SHP77 (cell line): ENCODE results near the gene MTRFR.

Experiments used
- DNase-seq, 2 experiments: peaks; one replicate each; lab custom pipeline; 2025; lab: John Stamatoyannopoulos, UW

The MTRFR gene

GRCh38 chr12:123270214-123271000 lies 37.2 kb downstream of the MTRFR start:
- peak in 1 of 2 experiments; percentile 9 for DNase-seq

DNA sequence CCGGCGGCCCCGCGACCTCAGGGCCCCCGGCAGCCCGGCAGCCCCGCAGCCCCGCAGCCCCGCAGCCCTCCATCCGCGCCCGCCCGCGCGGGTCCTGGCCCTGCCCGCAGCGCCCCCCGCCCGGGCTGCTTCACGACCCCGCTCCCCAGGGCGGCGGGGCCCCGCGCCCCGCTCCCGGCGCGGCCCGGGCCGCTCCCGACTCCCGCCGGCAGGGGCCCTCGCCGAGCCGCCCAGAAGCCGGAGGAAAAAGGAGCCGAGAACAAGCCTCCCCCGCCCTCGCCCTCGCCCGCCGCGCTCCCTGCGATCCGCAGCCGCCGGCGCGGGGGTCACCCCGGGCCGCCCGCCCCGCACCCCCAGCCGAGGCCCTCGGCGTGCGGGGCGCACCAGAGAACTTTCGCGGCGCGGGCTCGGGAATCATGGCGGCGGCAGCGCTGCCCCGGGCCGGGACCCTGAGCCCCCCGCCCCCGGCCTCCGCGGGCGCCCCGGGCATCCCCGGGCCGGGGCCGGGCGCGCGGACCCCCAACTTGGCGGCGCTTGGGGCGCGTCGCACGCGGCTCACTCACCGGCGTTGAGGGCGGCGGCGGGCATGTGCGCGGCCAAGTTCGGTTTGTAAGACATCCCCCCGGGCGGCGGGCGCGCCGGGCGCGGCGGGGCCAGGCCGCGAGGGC lies 37.9 kb downstream of the MTRFR start:
- DNase-seq, result peak; percentile 62 to 76

- no peak for DNase-seq
Measured at GRCh38 chr12:123273166-123273565, 39.9 kb downstream of the MTRFR start.

DNA sequence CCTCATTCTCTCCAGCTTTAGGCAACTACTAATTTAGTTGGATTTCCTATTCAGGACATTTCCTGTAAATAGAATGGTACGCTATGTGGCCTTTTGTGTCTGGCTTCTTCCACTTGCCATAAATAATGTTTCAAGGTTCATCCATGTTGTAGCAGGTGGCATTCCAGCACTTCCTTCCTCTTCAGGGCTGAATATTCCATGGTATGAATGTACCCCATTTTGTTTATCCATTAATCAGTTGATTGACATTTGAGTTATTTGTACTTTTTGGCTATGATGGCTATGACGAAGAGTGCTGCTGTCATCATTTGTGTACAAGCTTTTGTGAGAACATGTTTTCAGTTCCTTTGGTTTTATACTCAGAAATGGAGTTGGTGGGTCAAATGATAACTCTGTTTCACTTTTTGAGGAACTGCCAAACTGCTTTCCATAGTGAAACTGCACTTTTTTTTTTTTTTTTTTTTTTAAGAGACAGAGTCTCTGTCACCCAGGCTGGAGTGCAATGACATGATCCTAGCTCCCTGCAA lies 44.9 kb downstream of the MTRFR start:
- DNase-seq, result no peak

GRCh38 chr12:123280971-123281370 lies 47.7 kb downstream of the MTRFR start:
- DNase-seq, result no peak

- DNase-seq, result no peak
Measured at GRCh38 chr12:123282111-123282510, 48.9 kb downstream of the MTRFR start.

DNA sequence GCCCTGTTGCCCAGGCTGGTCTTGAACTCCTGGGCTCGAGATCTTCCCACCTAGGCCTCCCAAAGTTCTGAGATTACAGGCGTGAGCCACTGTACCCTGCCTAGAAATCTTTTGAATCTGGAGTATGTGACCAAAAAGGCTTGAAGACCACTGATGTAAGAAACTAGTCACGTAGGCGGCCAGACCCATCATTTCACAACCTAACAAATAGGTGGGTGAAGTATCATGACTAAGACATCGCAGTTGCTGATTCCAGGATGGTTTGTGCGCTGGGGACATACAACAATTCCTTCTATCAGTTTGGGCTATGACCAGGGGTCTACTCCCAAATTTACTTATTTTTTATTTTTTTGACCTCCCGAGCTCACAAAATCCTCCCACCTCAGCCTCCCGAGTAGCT lies 50.2 kb downstream of the MTRFR start:
- DNase-seq, result no peak

DNA sequence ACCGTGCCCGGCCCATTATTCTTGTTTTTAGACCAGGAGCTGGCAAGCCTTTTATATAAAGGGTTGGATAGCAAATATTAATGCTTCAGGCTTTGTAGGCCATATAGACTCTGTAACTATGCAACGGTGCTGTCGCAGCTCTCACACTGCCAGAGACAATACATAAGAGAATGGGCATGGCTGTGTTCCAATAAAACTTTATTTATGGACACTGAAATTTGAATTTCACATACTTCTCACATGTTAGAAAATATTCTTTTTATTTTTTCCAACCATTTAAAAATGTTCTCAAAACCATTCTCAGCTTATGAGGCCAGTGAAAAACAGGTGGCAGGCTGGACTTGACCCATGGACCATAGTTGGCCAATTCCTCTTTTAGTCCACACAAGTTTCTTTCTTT lies 51.4 kb downstream of the MTRFR start:
- no peak for DNase-seq

GRCh38 chr12:123286652-123287373 lies 53.6 kb downstream of the MTRFR start:
- DNase-seq, result no peak

GRCh38 chr12:123288751-123289346 lies 55.6 kb downstream of the MTRFR start:
- no peak for DNase-seq

DNA sequence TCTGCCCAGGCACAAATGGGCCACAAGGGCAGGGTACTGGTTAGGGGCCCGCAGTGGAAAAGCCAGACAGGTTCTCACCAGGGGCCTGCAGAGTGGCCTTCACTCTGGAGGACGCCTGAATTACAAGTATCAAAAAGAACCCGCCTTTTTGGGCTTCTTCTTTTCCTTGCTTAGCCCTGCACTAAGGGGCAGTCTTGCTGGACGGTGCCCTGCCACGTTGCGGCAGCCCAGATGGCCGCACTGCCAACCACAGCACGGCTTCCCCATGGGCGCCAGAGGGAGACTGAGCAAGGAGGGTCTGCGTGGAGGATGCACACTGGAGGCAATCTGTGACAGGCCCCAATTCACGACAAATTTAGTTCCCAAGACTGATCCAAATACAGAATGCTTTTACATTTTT lies 56.7 kb downstream of the MTRFR start:
- DNase-seq, result no peak

DNA sequence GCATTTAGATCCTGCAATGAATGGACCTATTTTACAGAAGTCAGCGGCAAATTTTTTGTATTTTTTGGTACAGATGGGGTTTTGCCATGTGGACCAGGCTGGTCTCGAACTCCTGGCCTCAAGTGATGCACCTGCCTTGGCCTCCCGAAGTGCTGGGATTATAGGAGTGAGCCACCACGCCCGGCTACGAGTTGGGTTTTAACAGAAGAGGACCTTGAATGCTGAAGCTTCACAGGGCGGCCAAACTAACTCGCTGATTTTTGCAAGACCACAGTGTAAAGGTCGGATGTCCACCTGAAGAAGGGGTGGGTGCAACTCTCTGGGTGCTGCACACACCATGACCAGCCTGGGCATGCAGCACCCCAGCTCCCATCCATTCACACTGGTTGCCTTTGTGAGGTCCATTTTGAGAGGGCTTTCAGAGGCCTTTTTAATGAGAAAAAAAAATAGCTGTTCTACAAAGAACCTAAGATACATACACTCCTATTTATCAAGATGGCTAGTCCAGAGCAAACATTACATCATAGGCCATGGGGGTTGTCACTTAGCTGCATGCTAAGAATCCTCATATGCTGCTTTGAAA lies 60.0 kb downstream of the MTRFR start:
- DNase-seq, result no peak

GRCh38 chr12:123305136-123305535 lies 71.9 kb downstream of the MTRFR start:
- DNase-seq, result no peak

DNA sequence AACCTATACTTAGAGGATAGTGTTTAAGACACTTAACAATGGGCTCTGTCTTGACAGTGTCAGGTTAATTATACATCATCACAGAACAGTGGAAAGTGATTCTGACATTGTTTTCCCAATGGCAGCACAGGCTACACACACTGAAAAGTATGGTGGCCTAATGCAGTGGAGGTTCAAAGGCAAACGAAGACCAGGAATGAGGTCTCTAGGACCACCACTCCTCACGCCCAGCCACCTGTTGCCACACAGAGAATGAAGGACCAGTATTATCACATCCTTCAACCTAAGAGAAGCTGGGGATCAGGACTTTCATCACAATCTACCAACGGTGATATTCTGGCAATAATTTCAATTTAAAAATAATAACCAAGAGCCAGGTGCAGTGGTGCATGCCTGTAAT lies 73.0 kb downstream of the MTRFR start:
- no peak for DNase-seq
